Glutamatergic neuron (in vitro differentiated cells): Measurements from ENCODE around the gene NOTCH1. TPM values are rescaled to one million over a fixed set of nuclear protein-coding genes. Genes with fewer than 3 reads are reported as not detected.

Experiments
- DNase-seq: peaks from one replicate; pipeline ENCODE4 v3.0.0; 2022
- H3K27ac Mint-ChIP-seq: one replicate; pipeline ENCODE4 v1.8.0; 2020; ENCODE audit warnings: mild to moderate bottlenecking, mixed read lengths, inconsistent platforms; ENCODE audit not compliant: unreplicated experiment
- H3K27me3 Mint-ChIP-seq: one replicate; pipeline ENCODE4 v1.8.0; 2020; ENCODE audit warnings: mild to moderate bottlenecking, moderate library complexity, mixed read lengths, inconsistent platforms; ENCODE audit not compliant: unreplicated experiment
- H3K36me3 Mint-ChIP-seq: one replicate; pipeline ENCODE4 v1.8.0; 2020; ENCODE audit warnings: mild to moderate bottlenecking, mixed read lengths, inconsistent platforms; ENCODE audit not compliant: unreplicated experiment
- H3K4me1 Mint-ChIP-seq: one replicate; pipeline ENCODE4 v1.8.0; 2020; ENCODE audit warnings: mild to moderate bottlenecking, low read depth, mixed read lengths, inconsistent platforms; ENCODE audit not compliant: unreplicated experiment
- H3K4me3 Mint-ChIP-seq: one replicate; pipeline ENCODE4 v1.8.0; 2020; ENCODE audit warnings: mild to moderate bottlenecking, mixed read lengths, inconsistent platforms; ENCODE audit not compliant: unreplicated experiment
- H3K9me3 Mint-ChIP-seq: one replicate; pipeline ENCODE4 v1.8.0; 2020; ENCODE audit warnings: mild to moderate bottlenecking, moderate library complexity, mixed read lengths, inconsistent platforms; ENCODE audit not compliant: unreplicated experiment
- CTCF ChIP-seq: fragments of 200-600 bp; sonication (generic); IDR thresholded peaks from one replicate; pipeline ENCODE4 v1.5.0; 2021; ENCODE audit not compliant: partially characterized antibody, unreplicated experiment
- total RNA-seq: library from RNA; stranded (reverse); fragmentation: NEBNext Ultra II Directional; extraction: Animal tissue kit (Norgen Biotek cat#: 25700); gene quantifications from one replicate; pipeline ENCODE4 v1.2.1, GENCODE V29; 2021; ENCODE audit not compliant: unreplicated experiment

Gene NOTCH1
- total RNA-seq, 1 donor from 2014 or later, result 64.2 TPM

- Mint-ChIP-seq H3K4me3 (no peak overlapping the region), H3K36me3 (no peaks in the 10 kb centered on the region), H3K27ac (peak overlapping the region; percentile 59), H3K9me3 (peaks cover 2% of the 10 kb centered on the region), H3K4me1 (no peaks in the 10 kb centered on the region), H3K27me3 (peaks cover 2% of the 10 kb centered on the region)
- DNase-seq, result no peak
- no peak for TF ChIP-seq CTCF
Observed at GRCh38 chr9:136470356-136470755, 75.5 kb downstream of the NOTCH1 start.

DNA sequence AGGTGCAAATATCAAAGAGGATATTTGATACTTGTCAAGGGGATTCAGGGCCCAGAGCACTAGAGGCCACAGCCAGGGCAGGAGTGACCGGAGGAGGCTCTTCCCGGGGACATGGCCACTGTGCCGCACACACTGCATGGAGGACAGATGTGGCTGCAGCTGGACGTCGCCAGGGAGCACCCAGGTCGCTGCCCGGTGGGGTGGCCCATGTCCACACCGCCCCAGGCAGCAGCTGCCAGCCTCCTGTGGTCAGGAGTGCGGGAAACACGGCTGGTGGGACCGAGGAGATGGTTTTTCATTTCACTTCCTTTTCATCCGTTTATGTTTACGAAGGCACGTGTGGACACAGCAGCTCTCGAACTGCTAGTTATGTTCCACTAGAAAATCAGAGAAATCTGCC is 78.1 kb downstream of the NOTCH1 start:
- TF ChIP-seq CTCF, result no peak
- no peak overlapping the region for H3K27ac Mint-ChIP-seq
- DNase-seq, result no peak
- no peak overlapping the region for H3K4me3 Mint-ChIP-seq
- peaks cover 2% of the 10 kb centered on the region for H3K9me3 Mint-ChIP-seq
- H3K27me3 Mint-ChIP-seq, result peaks cover 2% of the 10 kb centered on the region
- no peaks in the 10 kb centered on the region for H3K4me1 Mint-ChIP-seq
- no peaks in the 10 kb centered on the region for H3K36me3 Mint-ChIP-seq

DNA sequence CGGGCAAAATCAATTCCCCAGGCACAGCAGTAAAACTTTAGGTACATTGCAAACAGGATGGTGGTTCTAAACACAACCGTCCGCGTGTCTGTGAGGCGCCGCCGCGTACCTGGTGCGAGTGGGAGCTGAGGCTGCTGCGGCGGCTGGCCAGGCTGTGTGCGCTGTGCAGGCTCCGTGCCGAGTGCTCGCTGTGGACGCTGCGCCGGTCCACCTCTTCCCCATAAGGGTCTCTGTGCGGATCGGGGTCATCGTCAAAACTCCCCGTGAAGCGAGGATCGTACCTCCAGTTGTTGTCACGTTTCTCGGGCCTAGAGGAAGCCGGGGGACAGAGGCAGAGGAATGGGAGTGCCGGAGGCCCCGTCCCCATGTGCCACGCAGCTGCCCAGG is 79.7 kb downstream of the NOTCH1 start:
- H3K36me3 Mint-ChIP-seq, result no peaks in the 10 kb centered on the region
- H3K4me3 Mint-ChIP-seq, result no peak overlapping the region
- H3K9me3 Mint-ChIP-seq, result peaks cover 1% of the 10 kb centered on the region
- H3K27me3 Mint-ChIP-seq, result no peaks in the 10 kb centered on the region
- no peak for TF ChIP-seq CTCF
- no peaks in the 10 kb centered on the region for H3K4me1 Mint-ChIP-seq
- H3K27ac Mint-ChIP-seq, result no peak overlapping the region
- DNase-seq, result no peak

- no peaks in the 10 kb centered on the region for H3K9me3 Mint-ChIP-seq
- H3K36me3 Mint-ChIP-seq, result no peaks in the 10 kb centered on the region
- H3K27ac Mint-ChIP-seq, result no peak overlapping the region
- no peak for DNase-seq
- no peaks in the 10 kb centered on the region for H3K27me3 Mint-ChIP-seq
- no peak for TF ChIP-seq CTCF
- H3K4me1 Mint-ChIP-seq, result no peaks in the 10 kb centered on the region
- H3K4me3 Mint-ChIP-seq, result peak overlapping the region; percentile 34
Observed at GRCh38 chr9:136465500-136466154, 80.2 kb downstream of the NOTCH1 start.

GRCh38 chr9:136464241-136464640 is 81.6 kb downstream of the NOTCH1 start:
- no peak for TF ChIP-seq CTCF
- no peak overlapping the region for H3K4me3 Mint-ChIP-seq
- no peaks in the 10 kb centered on the region for H3K4me1 Mint-ChIP-seq
- no peak for DNase-seq
- H3K36me3 Mint-ChIP-seq, result no peaks in the 10 kb centered on the region
- no peaks in the 10 kb centered on the region for H3K9me3 Mint-ChIP-seq
- no peaks in the 10 kb centered on the region for H3K27me3 Mint-ChIP-seq
- H3K27ac Mint-ChIP-seq, result no peak overlapping the region
